Adrenal gland (tissue), 5 donors: ENCODE measurements around the gene TMEM234.

ENCODE experiments used
- CTCF ChIP-seq, 6 experiments: fragments of 450-650 bp in 4 of 6; fragments of 200-600 bp in 2 of 6; sonication (generic) in 1 of 6; IDR thresholded peaks; 1 replicate in 5 of 6; 2 replicates in 1 of 6; pipeline versions ENCODE4 v1.5.1 to v1.8.0; 2016 to 2021; ENCODE audit warnings: antibody characterized with exemption in 6 of 6, mild to moderate bottlenecking in 2 of 6, moderate library complexity in 1 of 6
- POLR2A ChIP-seq, 2 donors: fragments of 450-650 bp; IDR thresholded peaks; one replicate each; pipeline ENCODE4 v1.6.1; 2017; ENCODE audit warnings: antibody characterized with exemption in 2 of 2, mild to moderate bottlenecking in 2 of 2, moderate library complexity in 1 of 2
- donor health status: DM: no; HTN: no; CAD: no.

- TF ChIP-seq POLR2A (IDR thresholded peaks at IDR 0.05) (peak in 1 of 2 donors; percentile 1), CTCF (IDR thresholded peaks at IDR 0.05) (no peak)
Observed at GRCh38 chr1:32199717-32200072, 22.5 kb downstream of the TMEM234 start.
